ENCODE data around the gene ANK3.

GRCh38 chr10:60410970-60411369, 21.3 kb upstream of the ANK3 start:
- TF ChIP-seq CTCF (IDR thresholded peaks at IDR 0.05) = no peak
- no peak for TF ChIP-seq POLR2A (IDR thresholded peaks at IDR 0.05)

All from breast epithelium (tissue), 3 donors.